ENCODE measurements around the gene PRDM16.

The PRDM16 gene

GRCh38 chr1:3483801-3484444 lies 414.9 kb downstream of the PRDM16 start:
- DNase-seq = peak; percentile 46

- no peak for DNase-seq
Observed at GRCh38 chr1:3485016-3485415, 416.0 kb downstream of the PRDM16 start.

Measured in activated naive CD4-positive, alpha-beta T cell treated with Interleukin-2 at 50 U/mL for 16 hours (primary cell).